K562 (cell line): ENCODE data around the gene PRDM15. TPM values are rescaled to one million over a fixed set of nuclear protein-coding genes. Genes with fewer than 3 reads are reported as not detected.

Experiments
- AFF4 ChIP-seq: sonication (generic); formaldehyde crosslinking; IDR thresholded peaks from 2 replicates; pipeline ENCODE4 v1.8.0; 2023; ENCODE audit warnings: mild to moderate bottlenecking, missing genetic modification reagents
- HDAC2 ChIP-seq: fragments of 450-650 bp; IDR thresholded peaks from 2 replicates; pipeline ENCODE4 v1.6.1; 2016; ENCODE audit warnings: mild to moderate bottlenecking
- MCM2 ChIP-seq: fragments of 450-650 bp; IDR thresholded peaks from 2 replicates; pipeline ENCODE4 v1.6.1; 2017; ENCODE audit warnings: low read depth, mild to moderate bottlenecking
- MCM3 ChIP-seq: fragments of 450-650 bp; IDR thresholded peaks from 2 replicates; pipeline ENCODE4 v1.6.1; 2016
- MTA3 ChIP-seq: fragments of 450-650 bp; formaldehyde crosslinking; IDR thresholded peaks from 2 replicates; pipeline ENCODE4 v1.6.1; 2017; ENCODE audit warnings: mild to moderate bottlenecking, borderline replicate concordance
- ZNF507 ChIP-seq: conservative IDR thresholded peaks from 2 replicates; pipeline ENCODE4 v1.6.1; 2017; ENCODE audit warnings: missing genetic modification characterization, missing compliant biosample characterization
- ZNF740 ChIP-seq, 3 experiments: fragments of 200-800 bp in 1 of 3; sonication (Bioruptor generic) in 1 of 3; sonication (generic) in 1 of 3; formaldehyde crosslinking in 1 of 3; IDR thresholded peaks; 2 replicates each; pipeline versions ENCODE4 v1.6.1 to v1.8.0; 2016 to 2022; ENCODE audit warnings: mild to moderate bottlenecking in 2 of 3, missing compliant biosample characterization in 2 of 3, missing genetic modification characterization in 2 of 3, missing genetic modification reagents in 1 of 3
- ZNF780A ChIP-seq: fragments of 250-450 bp; sonication (Bioruptor Pico); IDR thresholded peaks from 2 replicates; pipeline ENCODE4 v1.5.0; 2021; ENCODE audit warnings: mild to moderate bottlenecking
- ZNF785 ChIP-seq: fragments of 250-450 bp; sonication (Bioruptor Pico); IDR thresholded peaks from 2 replicates; pipeline ENCODE4 v1.4.0; 2020; ENCODE audit warnings: mild to moderate bottlenecking
- polyA plus RNA-seq, 8 experiments: library from polyadenylated mRNA; depleted of rRNA in 4 of 8; stranded (reverse) in 5 of 8; unstranded in 3 of 8; fragments of >200 nt; fragmentation: Nextera tagmentation in 2 of 8; fragmentation: Illumina TruSeq in 1 of 8; extraction: Ambion mirVana in 2 of 8; extraction: Trizol in 1 of 8; gene quantifications; 2 replicates each; pipeline versions ENCODE4 v1.2.1 to v1.2.3, GENCODE V29; 2011 to 2014; ENCODE audit warnings: inconsistent platforms in 1 of 8, missing spikeins in 1 of 8
- total RNA-seq, 7 experiments: library from RNA; depleted of rRNA in 6 of 7; stranded (reverse); fragments of >200 nt in 6 of 7; fragmentation: Illumina TruSeq in 2 of 7; extraction: Trizol in 2 of 7; gene quantifications; 2 replicates each; pipeline versions ENCODE4 v1.2.1 to v1.2.3, GENCODE V29; 2011 to 2021; ENCODE audit warnings: low replicate concordance in 1 of 7
- TF ChIP-seq, protein P1 (sequence below): fragments of 200-600 bp; sonication (generic); IDR thresholded peaks from one replicate; pipeline ENCODE4 v1.6.1; 2012; ENCODE audit warnings: mild to moderate bottlenecking, low read depth, low read length, inconsistent platforms

PRDM15 gene
- total and polyA plus RNA-seq, 9 of the 15 experiments (the other 6 are each of a cell fraction or from before 2014, with no cell fraction given): 0.93 to 9.2 (median 6.2) TPM

GRCh38 chr21:41820384-41821080 lies 58.6 kb downstream of the PRDM15 start (continued):
- no peak for TF ChIP-seq ZNF740 (CRISPR knock-in tag; IDR thresholded peaks at IDR 0.05)
- TF ChIP-seq ZNF740 (tag; IDR thresholded peaks at IDR 0.05): no peak
- TF ChIP-seq AFF4 (CRISPR knock-in tag): no peak
- no peak for TF ChIP-seq MCM2
- TF ChIP-seq MCM3: no peak
- TF ChIP-seq ZNF780A (CRISPR knock-in tag): no peak
- no peak for TF ChIP-seq MTA3
- no peak for TF ChIP-seq ZNF507 (tag)
- TF ChIP-seq, protein P1, sequence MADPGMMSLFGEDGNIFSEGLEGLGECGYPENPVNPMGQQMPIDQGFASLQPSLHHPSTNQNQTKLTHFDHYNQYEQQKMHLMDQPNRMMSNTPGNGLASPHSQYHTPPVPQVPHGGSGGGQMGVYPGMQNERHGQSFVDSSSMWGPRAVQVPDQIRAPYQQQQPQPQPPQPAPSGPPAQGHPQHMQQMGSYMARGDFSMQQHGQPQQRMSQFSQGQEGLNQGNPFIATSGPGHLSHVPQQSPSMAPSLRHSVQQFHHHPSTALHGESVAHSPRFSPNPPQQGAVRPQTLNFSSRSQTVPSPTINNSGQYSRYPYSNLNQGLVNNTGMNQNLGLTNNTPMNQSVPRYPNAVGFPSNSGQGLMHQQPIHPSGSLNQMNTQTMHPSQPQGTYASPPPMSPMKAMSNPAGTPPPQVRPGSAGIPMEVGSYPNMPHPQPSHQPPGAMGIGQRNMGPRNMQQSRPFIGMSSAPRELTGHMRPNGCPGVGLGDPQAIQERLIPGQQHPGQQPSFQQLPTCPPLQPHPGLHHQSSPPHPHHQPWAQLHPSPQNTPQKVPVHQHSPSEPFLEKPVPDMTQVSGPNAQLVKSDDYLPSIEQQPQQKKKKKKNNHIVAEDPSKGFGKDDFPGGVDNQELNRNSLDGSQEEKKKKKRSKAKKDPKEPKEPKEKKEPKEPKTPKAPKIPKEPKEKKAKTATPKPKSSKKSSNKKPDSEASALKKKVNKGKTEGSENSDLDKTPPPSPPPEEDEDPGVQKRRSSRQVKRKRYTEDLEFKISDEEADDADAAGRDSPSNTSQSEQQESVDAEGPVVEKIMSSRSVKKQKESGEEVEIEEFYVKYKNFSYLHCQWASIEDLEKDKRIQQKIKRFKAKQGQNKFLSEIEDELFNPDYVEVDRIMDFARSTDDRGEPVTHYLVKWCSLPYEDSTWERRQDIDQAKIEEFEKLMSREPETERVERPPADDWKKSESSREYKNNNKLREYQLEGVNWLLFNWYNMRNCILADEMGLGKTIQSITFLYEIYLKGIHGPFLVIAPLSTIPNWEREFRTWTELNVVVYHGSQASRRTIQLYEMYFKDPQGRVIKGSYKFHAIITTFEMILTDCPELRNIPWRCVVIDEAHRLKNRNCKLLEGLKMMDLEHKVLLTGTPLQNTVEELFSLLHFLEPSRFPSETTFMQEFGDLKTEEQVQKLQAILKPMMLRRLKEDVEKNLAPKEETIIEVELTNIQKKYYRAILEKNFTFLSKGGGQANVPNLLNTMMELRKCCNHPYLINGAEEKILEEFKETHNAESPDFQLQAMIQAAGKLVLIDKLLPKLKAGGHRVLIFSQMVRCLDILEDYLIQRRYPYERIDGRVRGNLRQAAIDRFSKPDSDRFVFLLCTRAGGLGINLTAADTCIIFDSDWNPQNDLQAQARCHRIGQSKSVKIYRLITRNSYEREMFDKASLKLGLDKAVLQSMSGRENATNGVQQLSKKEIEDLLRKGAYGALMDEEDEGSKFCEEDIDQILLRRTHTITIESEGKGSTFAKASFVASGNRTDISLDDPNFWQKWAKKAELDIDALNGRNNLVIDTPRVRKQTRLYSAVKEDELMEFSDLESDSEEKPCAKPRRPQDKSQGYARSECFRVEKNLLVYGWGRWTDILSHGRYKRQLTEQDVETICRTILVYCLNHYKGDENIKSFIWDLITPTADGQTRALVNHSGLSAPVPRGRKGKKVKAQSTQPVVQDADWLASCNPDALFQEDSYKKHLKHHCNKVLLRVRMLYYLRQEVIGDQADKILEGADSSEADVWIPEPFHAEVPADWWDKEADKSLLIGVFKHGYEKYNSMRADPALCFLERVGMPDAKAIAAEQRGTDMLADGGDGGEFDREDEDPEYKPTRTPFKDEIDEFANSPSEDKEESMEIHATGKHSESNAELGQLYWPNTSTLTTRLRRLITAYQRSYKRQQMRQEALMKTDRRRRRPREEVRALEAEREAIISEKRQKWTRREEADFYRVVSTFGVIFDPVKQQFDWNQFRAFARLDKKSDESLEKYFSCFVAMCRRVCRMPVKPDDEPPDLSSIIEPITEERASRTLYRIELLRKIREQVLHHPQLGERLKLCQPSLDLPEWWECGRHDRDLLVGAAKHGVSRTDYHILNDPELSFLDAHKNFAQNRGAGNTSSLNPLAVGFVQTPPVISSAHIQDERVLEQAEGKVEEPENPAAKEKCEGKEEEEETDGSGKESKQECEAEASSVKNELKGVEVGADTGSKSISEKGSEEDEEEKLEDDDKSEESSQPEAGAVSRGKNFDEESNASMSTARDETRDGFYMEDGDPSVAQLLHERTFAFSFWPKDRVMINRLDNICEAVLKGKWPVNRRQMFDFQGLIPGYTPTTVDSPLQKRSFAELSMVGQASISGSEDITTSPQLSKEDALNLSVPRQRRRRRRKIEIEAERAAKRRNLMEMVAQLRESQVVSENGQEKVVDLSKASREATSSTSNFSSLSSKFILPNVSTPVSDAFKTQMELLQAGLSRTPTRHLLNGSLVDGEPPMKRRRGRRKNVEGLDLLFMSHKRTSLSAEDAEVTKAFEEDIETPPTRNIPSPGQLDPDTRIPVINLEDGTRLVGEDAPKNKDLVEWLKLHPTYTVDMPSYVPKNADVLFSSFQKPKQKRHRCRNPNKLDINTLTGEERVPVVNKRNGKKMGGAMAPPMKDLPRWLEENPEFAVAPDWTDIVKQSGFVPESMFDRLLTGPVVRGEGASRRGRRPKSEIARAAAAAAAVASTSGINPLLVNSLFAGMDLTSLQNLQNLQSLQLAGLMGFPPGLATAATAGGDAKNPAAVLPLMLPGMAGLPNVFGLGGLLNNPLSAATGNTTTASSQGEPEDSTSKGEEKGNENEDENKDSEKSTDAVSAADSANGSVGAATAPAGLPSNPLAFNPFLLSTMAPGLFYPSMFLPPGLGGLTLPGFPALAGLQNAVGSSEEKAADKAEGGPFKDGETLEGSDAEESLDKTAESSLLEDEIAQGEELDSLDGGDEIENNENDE: no peak
- no peak for TF ChIP-seq ZNF785 (CRISPR knock-in tag)
- TF ChIP-seq HDAC2: no peak
